Upper lobe of left lung (tissue), 6 donors: ENCODE data around the gene BIRC7. TPM values are rescaled to one million over a fixed set of nuclear protein-coding genes. Genes with fewer than 3 reads are reported as not detected.
A peak's percentile ranks its signal among the peaks of the same experiment; 100 is the strongest.

Experiments used
- ATAC-seq, 2 donors: fragments of 200-7000 bp; cut with Tn5 transposase; one replicate each; pipeline ENCODE4 v1.9.1; 2022; ENCODE audit warnings: mild to moderate bottlenecking in 2 of 2, moderate library complexity in 2 of 2; ENCODE audit not compliant: low FRiP score in 2 of 2
- DNase-seq, 2 donors: peaks; one replicate each; pipeline ENCODE4 v3.0.0-alpha.2; 2019 to 2020
- H3K27ac ChIP-seq, 4 donors: fragments of 200-600 bp; sonication (generic); one replicate each; pipeline ENCODE4 v1.5.1; 2016 to 2019
- H3K27me3 ChIP-seq, 4 donors: fragments of 200-600 bp; sonication (generic); one replicate each; pipeline ENCODE4 v1.5.1; 2017 to 2019
- H3K36me3 ChIP-seq, 4 donors: fragments of 200-600 bp; sonication (generic); one replicate each; pipeline ENCODE4 v1.5.1; 2016 to 2019
- H3K4me1 ChIP-seq, 4 donors: fragments of 200-600 bp; sonication (generic); one replicate each; pipeline ENCODE4 v1.5.1; 2018 to 2019
- H3K4me3 ChIP-seq, 4 donors: fragments of 200-600 bp; sonication (generic); one replicate each; pipeline ENCODE4 v1.5.1; 2017 to 2019; ENCODE audit warnings: mild to moderate bottlenecking in 2 of 4, moderate library complexity in 1 of 4
- H3K9me3 ChIP-seq, 4 donors: fragments of 200-600 bp; sonication (generic); one replicate each; pipeline ENCODE4 v1.5.1; 2018 to 2019
- EP300 ChIP-seq, 4 donors: sonication (generic); formaldehyde crosslinking; IDR thresholded peaks; one replicate each; pipeline ENCODE4 v1.5.1; 2017; ENCODE audit warnings: antibody characterized with exemption in 4 of 4, control low read depth in 2 of 4
- POLR2A ChIP-seq, 4 donors: fragments of 450-650 bp; IDR thresholded peaks; one replicate each; pipeline ENCODE4 v1.5.1; 2016 to 2017; ENCODE audit warnings: antibody characterized with exemption in 4 of 4, mild to moderate bottlenecking in 2 of 4
- POLR2AphosphoS5 ChIP-seq, 2 donors: sonication (generic); formaldehyde crosslinking; IDR thresholded peaks; one replicate each; pipeline ENCODE4 v1.5.1; 2017; ENCODE audit warnings: antibody characterized with exemption in 2 of 2
- WGBS, 2 donors: methylation state at CpG; one replicate each; pipeline ENCODE4 v1.1.5; 2017 to 2018; 5-methylcytosine and 5-hydroxymethylcytosine counted together
- total RNA-seq, 6 donors: library from RNA; depleted of rRNA in 4 of 6; stranded (reverse); fragments of >200 nt in 4 of 6; gene quantifications; one replicate each; pipeline versions ENCODE4 v1.1.0 to v1.2.1, GENCODE V29; 2016 to 2021
- TF ChIP-seq, protein P1 (sequence below), 6 experiments: fragments of 450-650 bp in 4 of 6; fragments of 200-600 bp in 2 of 6; sonication (generic) in 2 of 6; IDR thresholded peaks; one replicate each; pipeline ENCODE4 v1.5.1; 2016 to 2019; ENCODE audit warnings: antibody characterized with exemption in 6 of 6
- donor health status: DM: no; HTN: no; CAD: no; lungs with moderate emphysema.
- donor health status: DM: no; HTN: yes; CAD: no; lungs with severe emphysema.

The BIRC7 gene
- total RNA-seq, 6 donors from 2014 or later: 1.3 to 15.0 (median 2.8) TPM; not detected in 2

DNA sequence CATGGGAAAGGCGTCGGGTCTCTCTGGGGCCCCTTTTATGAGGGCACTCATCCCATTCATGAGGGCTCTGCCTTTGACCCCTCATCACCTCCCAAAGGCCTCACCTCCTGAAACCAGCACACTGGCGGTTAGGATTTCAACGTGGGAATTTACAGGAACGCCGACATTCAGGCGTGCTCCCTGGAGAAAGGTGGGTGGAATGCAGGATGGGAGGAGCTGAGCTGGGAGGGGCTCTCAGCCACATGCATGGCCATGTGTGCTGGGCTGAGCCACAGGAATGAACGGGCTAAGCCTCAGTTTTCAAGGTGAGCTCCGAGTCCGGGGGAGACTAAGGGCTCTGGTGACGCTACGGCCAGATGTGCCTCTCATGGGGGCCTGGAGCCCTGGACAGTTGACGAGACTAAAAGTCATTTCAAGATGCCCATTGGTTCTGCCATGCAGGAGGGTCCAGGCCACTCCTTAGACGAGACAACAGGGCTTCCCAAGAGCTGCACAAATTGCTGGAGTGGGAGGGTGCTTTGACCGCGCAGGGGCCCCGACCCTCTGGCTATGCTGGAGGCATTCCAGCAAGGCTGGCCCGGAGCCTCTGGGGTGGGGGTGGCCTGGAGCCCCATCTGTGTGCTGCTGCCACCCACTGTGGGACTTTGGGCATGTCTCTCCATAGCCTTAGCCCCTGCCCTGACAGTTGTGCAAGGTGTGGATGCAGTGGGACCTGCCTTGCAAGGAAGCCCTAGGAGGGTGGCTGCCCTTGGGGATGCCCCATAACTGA, 33.1 kb downstream of the BIRC7 start:
- Histone ChIP-seq H3K27ac (no peak overlapping the region), H3K9me3 (no peaks in the 10 kb centered on the region), H3K27me3 (no peaks in the 10 kb centered on the region), H3K4me3 (no peak overlapping the region), H3K36me3 (no peaks in the 10 kb centered on the region), H3K4me1 (peaks cover 10 to 17% (median 13%) of the 10 kb centered on the region in 4 donors)
- peak in 1 of 2 donors; percentile 63 for DNase-seq
- no peak for ATAC-seq
- TF ChIP-seq POLR2A (IDR thresholded peaks at IDR 0.05): no peak
- no peak for TF ChIP-seq EP300 (IDR thresholded peaks at IDR 0.05)
- TF ChIP-seq POLR2AphosphoS5 (IDR thresholded peaks at IDR 0.05): no peak
- TF ChIP-seq, protein P1, sequence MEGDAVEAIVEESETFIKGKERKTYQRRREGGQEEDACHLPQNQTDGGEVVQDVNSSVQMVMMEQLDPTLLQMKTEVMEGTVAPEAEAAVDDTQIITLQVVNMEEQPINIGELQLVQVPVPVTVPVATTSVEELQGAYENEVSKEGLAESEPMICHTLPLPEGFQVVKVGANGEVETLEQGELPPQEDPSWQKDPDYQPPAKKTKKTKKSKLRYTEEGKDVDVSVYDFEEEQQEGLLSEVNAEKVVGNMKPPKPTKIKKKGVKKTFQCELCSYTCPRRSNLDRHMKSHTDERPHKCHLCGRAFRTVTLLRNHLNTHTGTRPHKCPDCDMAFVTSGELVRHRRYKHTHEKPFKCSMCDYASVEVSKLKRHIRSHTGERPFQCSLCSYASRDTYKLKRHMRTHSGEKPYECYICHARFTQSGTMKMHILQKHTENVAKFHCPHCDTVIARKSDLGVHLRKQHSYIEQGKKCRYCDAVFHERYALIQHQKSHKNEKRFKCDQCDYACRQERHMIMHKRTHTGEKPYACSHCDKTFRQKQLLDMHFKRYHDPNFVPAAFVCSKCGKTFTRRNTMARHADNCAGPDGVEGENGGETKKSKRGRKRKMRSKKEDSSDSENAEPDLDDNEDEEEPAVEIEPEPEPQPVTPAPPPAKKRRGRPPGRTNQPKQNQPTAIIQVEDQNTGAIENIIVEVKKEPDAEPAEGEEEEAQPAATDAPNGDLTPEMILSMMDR (IDR thresholded peaks at IDR 0.05): no peak
- 52 to 63% methylated on average over 8 to 17 of the region's 18 CpGs for WGBS, 2 donors

DNA sequence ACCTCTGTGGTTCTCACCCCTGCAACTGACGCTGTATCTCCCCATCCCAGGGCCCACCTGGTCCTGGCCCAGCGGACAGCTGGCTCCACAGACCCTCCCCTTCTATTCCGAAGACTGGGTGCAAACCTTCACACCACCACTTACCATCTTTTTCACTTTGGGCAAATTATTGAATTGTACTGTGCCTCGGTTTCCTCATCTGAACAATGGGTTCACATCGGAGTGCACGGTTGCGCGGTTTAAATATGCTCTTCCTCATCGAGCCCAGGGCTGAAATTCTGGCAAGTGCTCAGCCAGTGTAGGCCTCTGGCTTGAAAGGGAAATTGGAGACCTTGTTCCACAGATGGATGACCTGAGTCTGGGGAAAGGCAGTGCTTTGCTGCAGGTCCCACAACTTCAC, 34.0 kb downstream of the BIRC7 start:
- Histone ChIP-seq H3K27me3 (no peaks in the 10 kb centered on the region), H3K36me3 (no peaks in the 10 kb centered on the region), H3K9me3 (no peaks in the 10 kb centered on the region), H3K4me1 (peaks cover 18 to 26% (median 21%) of the 10 kb centered on the region in 4 donors), H3K27ac (no peak overlapping the region), H3K4me3 (no peak overlapping the region)
- TF ChIP-seq POLR2AphosphoS5 (IDR thresholded peaks at IDR 0.05) (no peak), POLR2A (IDR thresholded peaks at IDR 0.05) (no peak), EP300 (IDR thresholded peaks at IDR 0.05) (no peak)
- TF ChIP-seq, protein P1 (IDR thresholded peaks at IDR 0.05): no peak
- ATAC-seq (no peak), DNase-seq (peak in 1 of 2 donors; percentile 17)
- WGBS, 2 donors: 85 to 90% methylated on average over 9 of the region's 9 CpGs

DNA sequence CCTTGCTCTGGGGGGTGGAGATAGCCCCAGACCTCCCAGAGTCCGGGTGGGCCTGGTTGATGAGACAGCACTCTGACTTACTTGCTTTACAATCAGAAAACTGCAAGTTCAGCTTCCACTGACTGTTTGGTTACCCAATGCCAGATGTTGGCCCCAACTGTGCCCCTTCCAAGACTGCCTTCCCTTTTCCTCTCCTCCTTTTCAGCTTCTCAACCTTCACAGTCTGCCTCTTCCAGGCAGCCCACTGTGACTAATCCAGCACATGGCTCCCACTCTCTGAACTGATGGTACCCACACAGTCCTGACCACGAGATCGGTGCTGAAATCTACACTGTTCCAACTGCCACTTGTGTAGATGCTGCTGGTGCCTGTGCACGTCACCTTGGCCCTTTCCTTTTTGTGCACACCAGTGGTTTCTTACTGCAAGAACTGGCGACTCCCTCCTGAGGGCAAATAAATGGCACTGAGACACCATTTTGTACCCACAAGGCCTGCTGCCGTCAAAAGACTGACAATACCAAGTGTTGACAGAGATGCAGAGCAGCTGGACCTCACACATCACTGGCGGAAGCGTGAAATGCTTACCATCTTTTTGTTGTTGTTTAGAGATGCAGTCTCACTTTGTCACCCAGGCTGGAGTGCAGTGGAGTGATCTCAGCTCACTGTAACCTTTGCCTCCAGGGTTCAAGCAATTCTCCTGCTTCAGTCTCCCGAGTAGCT, 35.1 kb downstream of the BIRC7 start:
- Histone ChIP-seq H3K4me3 (no peak overlapping the region), H3K4me1 (peaks cover 19 to 32% (median 23%) of the 10 kb centered on the region in 4 donors), H3K27ac (no peak overlapping the region), H3K27me3 (no peaks in the 10 kb centered on the region), H3K9me3 (no peaks in the 10 kb centered on the region), H3K36me3 (peaks cover 0 to 2% (median 1%) of the 10 kb centered on the region in 4 donors)
- TF ChIP-seq EP300 (IDR thresholded peaks at IDR 0.05): no peak
- DNase-seq (no peak), ATAC-seq (no peak)
- 83 to 85% methylated on average over 9 of the region's 9 CpGs for WGBS, 2 donors

DNA sequence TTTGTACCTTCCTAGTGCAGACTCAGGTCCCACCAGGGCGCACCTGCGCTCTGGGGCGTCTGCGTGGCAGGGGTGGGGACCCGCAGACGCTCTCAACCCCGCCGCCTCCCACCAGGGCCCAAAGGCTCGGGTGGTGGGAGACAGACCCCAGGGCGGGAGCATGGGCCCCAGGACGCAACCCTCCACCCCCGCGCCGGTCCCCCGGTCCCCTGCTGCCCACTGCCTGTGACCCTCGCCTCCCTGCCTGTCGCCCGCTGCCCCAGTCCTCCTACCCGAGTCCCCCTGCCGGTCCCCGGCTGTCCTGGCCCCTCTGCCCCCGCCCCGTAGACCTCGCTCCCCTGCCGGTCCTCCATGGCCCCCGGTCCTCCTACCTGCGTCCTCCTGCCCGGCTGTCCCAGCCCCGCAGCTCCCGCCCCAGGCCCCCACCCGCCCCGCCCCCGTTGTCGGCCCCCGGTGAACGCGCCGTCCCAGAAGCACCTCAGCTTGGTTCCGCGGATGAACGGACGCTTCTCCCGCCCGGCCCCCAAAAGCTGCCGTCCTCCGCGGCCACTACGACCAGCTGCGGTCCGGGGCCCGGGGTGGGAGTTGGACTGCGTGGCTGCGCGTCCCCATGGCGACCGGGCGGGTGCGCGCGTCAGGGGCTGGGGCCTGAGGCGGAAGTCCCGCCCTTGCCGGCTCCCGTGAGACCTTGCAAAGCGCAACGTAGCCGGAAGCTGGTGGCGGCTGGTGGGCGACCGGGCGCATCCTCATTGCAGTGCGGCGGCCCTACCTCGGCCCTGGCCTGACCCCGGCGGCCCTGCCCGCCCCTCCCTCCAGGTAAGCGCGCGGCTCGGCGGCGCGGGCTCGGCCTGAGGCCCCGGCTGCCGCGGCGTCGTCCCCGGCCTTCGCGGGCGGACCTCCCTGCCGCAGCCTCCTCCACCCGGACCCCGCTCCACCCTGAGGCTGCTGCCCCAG, 36.7 kb downstream of the BIRC7 start, which contains the start of gene ARFGAP1:
Gene ARFGAP1, plus strand, starts transcription at position 709 of the 954 bp plus-strand sequence. CDS start 2,768 bp downstream, outside the sequence.
- 2 to 20% methylated on average over 1 to 30 of the region's 97 CpGs for WGBS, 2 donors
- peak within 1 kb of the TSS; percentile 54 to 88 (median 78) for H3K27ac ChIP-seq
- peaks cover 0 to 19% (median 13%) of the 10 kb centered on the region in 4 donors for H3K36me3 ChIP-seq

More for the DNA sequence above, 36.7 kb downstream of the BIRC7 start, which contains the start of gene ARFGAP1:
- Histone ChIP-seq H3K4me3 (peak within 1 kb of the TSS; percentile 92 to 100 (median 100)), H3K4me1 (peaks cover 19 to 32% (median 23%) of the 10 kb centered on the region in 4 donors), H3K27me3 (no peaks in the 10 kb centered on the region), H3K9me3 (no peaks in the 10 kb centered on the region)
- peak; percentile 93 to 98 for DNase-seq
- TF ChIP-seq EP300 (IDR thresholded peaks at IDR 0.05) (no peak), POLR2AphosphoS5 (IDR thresholded peaks at IDR 0.05) (peak; percentile 82), POLR2A (IDR thresholded peaks at IDR 0.05) (peak in 2 of 4 donors; percentile 53 to 86)
- TF ChIP-seq, protein P1 (IDR thresholded peaks at IDR 0.05): no peak
- peak; percentile 92 to 97 for ATAC-seq
